Osteoblast (primary cell): ENCODE measurements around the gene MAML2. TPM values are rescaled to one million over a fixed set of nuclear protein-coding genes. Genes with fewer than 3 reads are reported as not detected.

ENCODE experiments used
- DNase-seq: peaks from one replicate; pipeline ENCODE4 v3.0.0; 2011; ENCODE audit warnings: low spot score, mixed read lengths; ENCODE audit not compliant: insufficient read length; ENCODE audit errors: missing footprints
- H2AFZ ChIP-seq: 2 replicates; pipeline ENCODE4 v1.6.0; 2011; ENCODE audit warnings: mild to moderate bottlenecking, low read length
- H3K27ac ChIP-seq: 2 replicates; pipeline ENCODE4 v1.5.1; 2011; ENCODE audit warnings: mild to moderate bottlenecking, low read depth, low read length, moderate library complexity
- H3K27me3 ChIP-seq: 2 replicates; pipeline ENCODE4 v1.6.0; 2012; ENCODE audit warnings: mild to moderate bottlenecking, control low read depth, inconsistent platforms, low read length, moderate library complexity; ENCODE audit not compliant: insufficient read depth
- H3K36me3 ChIP-seq: 2 replicates; pipeline ENCODE4 v1.5.1; 2011; ENCODE audit warnings: mild to moderate bottlenecking, low read length, control low read depth, moderate library complexity; ENCODE audit not compliant: insufficient read depth
- H3K4me1 ChIP-seq: 2 replicates; pipeline ENCODE4 v1.5.1; 2011; ENCODE audit warnings: mild to moderate bottlenecking, low read length, control low read depth, moderate library complexity; ENCODE audit not compliant: insufficient read depth
- H3K4me2 ChIP-seq: 2 replicates; pipeline ENCODE4 v1.6.0; 2011; ENCODE audit warnings: mild to moderate bottlenecking, low read length; ENCODE audit not compliant: insufficient read depth
- H3K4me3 ChIP-seq: fragments of 200-600 bp; sonication (generic); 3 replicates; pipeline ENCODE4 v1.5.1; 2012; ENCODE audit warnings: mild to moderate bottlenecking, low read length, inconsistent platforms; ENCODE audit not compliant: insufficient read depth
- H3K79me2 ChIP-seq: 2 replicates; pipeline ENCODE4 v1.6.0; 2012; ENCODE audit warnings: mild to moderate bottlenecking, low read length, control low read depth, inconsistent platforms; ENCODE audit not compliant: insufficient read depth
- H3K9me3 ChIP-seq: 2 replicates; pipeline ENCODE4 v1.5.1; 2011; ENCODE audit warnings: low read depth, low read length, control low read depth
- H4K20me1 ChIP-seq: 2 replicates; pipeline ENCODE4 v1.6.0; 2012; ENCODE audit warnings: mild to moderate bottlenecking, low read length, control low read depth; ENCODE audit not compliant: insufficient read depth
- CTCF ChIP-seq: IDR thresholded peaks from 2 replicates; pipeline ENCODE4 v1.5.1; 2011; ENCODE audit warnings: mild to moderate bottlenecking, low read depth, low read length, moderate library complexity; ENCODE audit errors: extremely low read depth
- total RNA-seq: library from RNA; depleted of rRNA; stranded (reverse); fragments of >200 nt; gene quantifications from 2 replicates; pipeline ENCODE4 v1.2.3, GENCODE V29; 2012

The MAML2 gene
- total RNA-seq, 1 donor = 17.4 TPM

GRCh38 chr11:96219981-96220623 lies 122.9 kb downstream of the MAML2 start:
- DNase-seq = no peak

GRCh38 chr11:96218901-96219300 lies 124.1 kb downstream of the MAML2 start:
- Histone ChIP-seq H4K20me1 (no peaks in the 10 kb centered on the region), H3K4me2 (no peak overlapping the region), H3K4me3 (no peak overlapping the region), H3K27me3 (no peaks in the 10 kb centered on the region), H3K4me1 (peaks cover 47% of the 10 kb centered on the region), H2AFZ (no peak overlapping the region), H3K36me3 (peaks cover 3% of the 10 kb centered on the region), H3K9me3 (no peaks in the 10 kb centered on the region), H3K27ac (no peak overlapping the region), H3K79me2 (peaks cover 72% of the 10 kb centered on the region)
- DNase-seq = no peak
- TF ChIP-seq CTCF = no peak

More at GRCh38 chr11:96219981-96220623, 122.9 kb downstream of the MAML2 start:
- Histone ChIP-seq H2AFZ (no peak overlapping the region), H3K79me2 (peaks cover 76% of the 10 kb centered on the region), H3K27ac (peak overlapping the region; percentile 52), H3K36me3 (peaks cover 3% of the 10 kb centered on the region), H3K4me3 (no peak overlapping the region), H3K4me2 (no peak overlapping the region), H3K4me1 (peaks cover 36% of the 10 kb centered on the region), H3K27me3 (no peaks in the 10 kb centered on the region), H3K9me3 (no peaks in the 10 kb centered on the region), H4K20me1 (no peaks in the 10 kb centered on the region)
- no peak for TF ChIP-seq CTCF

GRCh38 chr11:96218006-96218405 lies 125.0 kb downstream of the MAML2 start:
- H3K4me2 ChIP-seq = no peak overlapping the region
- no peaks in the 10 kb centered on the region for H3K9me3 ChIP-seq
- peaks cover 56% of the 10 kb centered on the region for H3K4me1 ChIP-seq
- H2AFZ ChIP-seq = no peak overlapping the region
- no peak for DNase-seq
- H3K4me3 ChIP-seq = no peak overlapping the region
- H3K36me3 ChIP-seq = peaks cover 3% of the 10 kb centered on the region
- TF ChIP-seq CTCF = no peak
- no peaks in the 10 kb centered on the region for H3K27me3 ChIP-seq
- H4K20me1 ChIP-seq = no peaks in the 10 kb centered on the region
- H3K79me2 ChIP-seq = peaks cover 66% of the 10 kb centered on the region
- no peak overlapping the region for H3K27ac ChIP-seq

GRCh38 chr11:96217206-96217605 lies 125.8 kb downstream of the MAML2 start:
- H3K36me3 ChIP-seq = peaks cover 3% of the 10 kb centered on the region
- H3K4me1 ChIP-seq = peaks cover 64% of the 10 kb centered on the region
- no peaks in the 10 kb centered on the region for H4K20me1 ChIP-seq
- no peak overlapping the region for H2AFZ ChIP-seq
- TF ChIP-seq CTCF = no peak
- DNase-seq = no peak
- no peaks in the 10 kb centered on the region for H3K9me3 ChIP-seq
- H3K4me2 ChIP-seq = no peak overlapping the region
- H3K79me2 ChIP-seq = peaks cover 70% of the 10 kb centered on the region
- H3K27me3 ChIP-seq = no peaks in the 10 kb centered on the region
- H3K27ac ChIP-seq = no peak overlapping the region
- H3K4me3 ChIP-seq = no peak overlapping the region
